ENCODE measurements around the gene REEP3.

Gene REEP3

GRCh38 chr10:63555330-63555729, 34.1 kb downstream of the REEP3 start:
- no peaks in the 10 kb centered on the region for H4K20me1 ChIP-seq (ENCODE audit: insufficient read depth, low read length)
- H3F3A ChIP-seq (ENCODE audit: insufficient read depth, low read length): no peaks in the 10 kb centered on the region
- H3K9me2 ChIP-seq (replicated peaks; ENCODE audit: insufficient read depth, low read length): no peaks in the 10 kb centered on the region
- peaks cover 13% of the 10 kb centered on the region for H3K79me2 ChIP-seq (ENCODE audit: low read length)
- no peaks in the 10 kb centered on the region for H3K27me3 ChIP-seq (replicated peaks; ENCODE audit: insufficient read depth, low read length)
- H3K4me1 ChIP-seq (ENCODE audit: low read length): peaks cover 6% of the 10 kb centered on the region; the same call in 1 of the 2 replicates
- H3K27ac ChIP-seq (ENCODE audit: low read length): no peak overlapping the region
- H3K9ac ChIP-seq (ENCODE audit: low read length): no peak overlapping the region
- H2AFZ ChIP-seq (ENCODE audit: low read length): no peak overlapping the region
- no peaks in the 10 kb centered on the region for H3K36me3 ChIP-seq (replicated peaks; ENCODE audit: insufficient read depth, low read length)
- no peak overlapping the region for H3K4me2 ChIP-seq (ENCODE audit: low read depth, low read length)
- H3K9me3 ChIP-seq (replicated peaks; ENCODE audit: insufficient read depth, low read length): no peaks in the 10 kb centered on the region
- no peak overlapping the region for H3K4me3 ChIP-seq (ENCODE audit: low read length)
- DNase-seq: no peak
- TF ChIP-seq, protein P1, sequence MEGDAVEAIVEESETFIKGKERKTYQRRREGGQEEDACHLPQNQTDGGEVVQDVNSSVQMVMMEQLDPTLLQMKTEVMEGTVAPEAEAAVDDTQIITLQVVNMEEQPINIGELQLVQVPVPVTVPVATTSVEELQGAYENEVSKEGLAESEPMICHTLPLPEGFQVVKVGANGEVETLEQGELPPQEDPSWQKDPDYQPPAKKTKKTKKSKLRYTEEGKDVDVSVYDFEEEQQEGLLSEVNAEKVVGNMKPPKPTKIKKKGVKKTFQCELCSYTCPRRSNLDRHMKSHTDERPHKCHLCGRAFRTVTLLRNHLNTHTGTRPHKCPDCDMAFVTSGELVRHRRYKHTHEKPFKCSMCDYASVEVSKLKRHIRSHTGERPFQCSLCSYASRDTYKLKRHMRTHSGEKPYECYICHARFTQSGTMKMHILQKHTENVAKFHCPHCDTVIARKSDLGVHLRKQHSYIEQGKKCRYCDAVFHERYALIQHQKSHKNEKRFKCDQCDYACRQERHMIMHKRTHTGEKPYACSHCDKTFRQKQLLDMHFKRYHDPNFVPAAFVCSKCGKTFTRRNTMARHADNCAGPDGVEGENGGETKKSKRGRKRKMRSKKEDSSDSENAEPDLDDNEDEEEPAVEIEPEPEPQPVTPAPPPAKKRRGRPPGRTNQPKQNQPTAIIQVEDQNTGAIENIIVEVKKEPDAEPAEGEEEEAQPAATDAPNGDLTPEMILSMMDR (IDR thresholded peaks at IDR 0.05; ENCODE audit: low read length): no peak

DNA sequence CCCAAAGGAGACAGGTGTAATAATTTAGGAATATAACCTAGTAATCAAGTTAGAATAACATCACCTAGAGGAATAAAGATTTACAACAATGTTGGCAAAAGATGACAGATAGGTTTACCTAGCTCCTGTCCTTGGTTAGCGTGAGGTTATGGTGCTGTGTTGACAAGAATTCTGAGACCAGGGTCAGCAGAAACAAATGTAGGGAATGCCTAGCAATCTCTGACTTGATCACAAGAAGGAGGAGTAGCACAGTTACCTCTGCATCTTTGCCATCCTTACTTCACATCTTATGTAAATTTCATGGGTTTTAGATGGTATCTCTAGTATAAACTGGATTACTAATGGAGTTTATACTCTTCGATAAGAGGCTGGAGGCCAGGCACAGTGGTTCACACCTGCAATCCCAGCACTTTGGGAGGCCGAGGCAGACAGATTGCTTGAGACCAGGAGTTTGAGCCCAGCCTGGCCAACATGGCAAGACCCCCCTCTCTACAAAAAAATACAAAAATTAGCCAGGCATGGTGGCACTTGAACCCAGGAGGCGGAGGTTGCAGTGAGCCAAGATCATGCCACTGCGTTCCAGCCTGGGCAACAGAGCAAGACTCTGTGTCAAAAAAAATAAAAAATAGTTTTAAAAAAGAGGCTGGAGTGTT, 37.1 kb downstream of the REEP3 start:
- H3F3A ChIP-seq (ENCODE audit: insufficient read depth, low read length): no peaks in the 10 kb centered on the region
- DNase-seq: no peak
- no peaks in the 10 kb centered on the region for H4K20me1 ChIP-seq (ENCODE audit: insufficient read depth, low read length)
- no peaks in the 10 kb centered on the region for H3K9me3 ChIP-seq (replicated peaks; ENCODE audit: insufficient read depth, low read length)
- H3K79me2 ChIP-seq (ENCODE audit: low read length): peaks cover 19% of the 10 kb centered on the region; the same call in 1 of the 2 replicates
- H3K27me3 ChIP-seq (replicated peaks; ENCODE audit: insufficient read depth, low read length): no peaks in the 10 kb centered on the region
- H3K27ac ChIP-seq (ENCODE audit: low read length): no peak overlapping the region
- no peak overlapping the region for H2AFZ ChIP-seq (ENCODE audit: low read length)
- peaks cover 6% of the 10 kb centered on the region; the same call in 1 of the 2 replicates for H3K4me1 ChIP-seq (ENCODE audit: low read length)
- TF ChIP-seq EZH2 (optimal IDR thresholded peaks at IDR 0.05; ENCODE audit: low read depth, low read length) (no peak), EZH2phosphoT487 (IDR thresholded peaks at IDR 0.05; ENCODE audit: low read length) (no peak)
- TF ChIP-seq, protein P1 (IDR thresholded peaks at IDR 0.05; ENCODE audit: low read length): no peak
- no peaks in the 10 kb centered on the region for H3K9me2 ChIP-seq (replicated peaks; ENCODE audit: insufficient read depth, low read length)
- no peak overlapping the region for H3K9ac ChIP-seq (ENCODE audit: low read length)
- no peak overlapping the region for H3K4me3 ChIP-seq (ENCODE audit: low read length)
- H3K4me2 ChIP-seq (ENCODE audit: low read depth, low read length): no peak overlapping the region
- H3K36me3 ChIP-seq (replicated peaks; ENCODE audit: insufficient read depth, low read length): no peaks in the 10 kb centered on the region

- H3K9ac ChIP-seq (ENCODE audit: low read length): no peak overlapping the region
- H3K36me3 ChIP-seq (replicated peaks; ENCODE audit: insufficient read depth, low read length): no peaks in the 10 kb centered on the region
- peaks cover 14% of the 10 kb centered on the region; the same call in 1 of the 2 replicates for H3K79me2 ChIP-seq (ENCODE audit: low read length)
- H4K20me1 ChIP-seq (ENCODE audit: insufficient read depth, low read length): no peaks in the 10 kb centered on the region
- TF ChIP-seq, protein P1 (IDR thresholded peaks at IDR 0.05; ENCODE audit: low read length): no peak
- TF ChIP-seq EZH2 (optimal IDR thresholded peaks at IDR 0.05; ENCODE audit: low read depth, low read length) (no peak), EZH2phosphoT487 (IDR thresholded peaks at IDR 0.05; ENCODE audit: low read length) (no peak)
- no peak for DNase-seq
- no peak overlapping the region for H3K27ac ChIP-seq (ENCODE audit: low read length)
- H3K9me3 ChIP-seq (replicated peaks; ENCODE audit: insufficient read depth, low read length): no peaks in the 10 kb centered on the region
- no peaks in the 10 kb centered on the region for H3K9me2 ChIP-seq (replicated peaks; ENCODE audit: insufficient read depth, low read length)
- H3K4me1 ChIP-seq (ENCODE audit: low read length): no peaks in the 10 kb centered on the region
- H2AFZ ChIP-seq (ENCODE audit: low read length): no peak overlapping the region
- no peak overlapping the region for H3K4me2 ChIP-seq (ENCODE audit: low read depth, low read length)
- no peaks in the 10 kb centered on the region for H3K27me3 ChIP-seq (replicated peaks; ENCODE audit: insufficient read depth, low read length)
- H3K4me3 ChIP-seq (ENCODE audit: low read length): no peak overlapping the region
- no peaks in the 10 kb centered on the region for H3F3A ChIP-seq (ENCODE audit: insufficient read depth, low read length)
Measured at GRCh38 chr10:63561341-63561740, 40.1 kb downstream of the REEP3 start.

Measured in MM.1S (cell line).